Tongue (tissue), 2 donors: Measurements from ENCODE around the gene CMPK2. TPM values are rescaled to one million over a fixed set of nuclear protein-coding genes. Genes with fewer than 3 reads are reported as not detected.

Experiments
- DNase-seq: peaks from one replicate; pipeline ENCODE4 v3.0.0-alpha.2; 2015
- total RNA-seq: library from RNA; depleted of rRNA; stranded (reverse); fragments of >200 nt; gene quantifications from one replicate; pipeline ENCODE4 v1.2.3, GENCODE V29; 2014

Gene CMPK2
- total RNA-seq, 1 donor from 2014 or later = 3.5 TPM

GRCh38 chr2:6841537-6842287, 24.0 kb downstream of the CMPK2 start:
- no peak for DNase-seq

GRCh38 chr2:6838673-6839319, 26.9 kb downstream of the CMPK2 start:
- no peak for DNase-seq

- no peak for DNase-seq
These were observed 30.2 kb downstream of the CMPK2 start for GRCh38 chr2:6835467-6835866.

- DNase-seq = no peak
These were observed 31.5 kb downstream of the CMPK2 start for GRCh38 chr2:6834163-6834562.

DNA sequence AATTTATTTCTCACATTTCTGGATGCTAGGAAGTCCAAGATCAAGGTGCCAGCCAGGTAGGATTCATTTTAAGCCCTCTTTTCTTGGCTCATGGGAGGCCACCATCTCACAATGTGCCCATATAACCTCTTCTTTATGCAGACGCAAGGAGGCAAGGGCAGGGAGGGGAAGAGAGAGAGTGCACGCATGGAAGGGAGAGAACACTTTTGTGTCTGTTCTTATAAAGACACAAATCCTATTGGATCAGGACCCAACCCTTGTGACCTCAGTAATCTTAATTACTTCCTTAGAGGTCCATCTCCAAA, 32.5 kb downstream of the CMPK2 start:
- no peak for DNase-seq

DNA sequence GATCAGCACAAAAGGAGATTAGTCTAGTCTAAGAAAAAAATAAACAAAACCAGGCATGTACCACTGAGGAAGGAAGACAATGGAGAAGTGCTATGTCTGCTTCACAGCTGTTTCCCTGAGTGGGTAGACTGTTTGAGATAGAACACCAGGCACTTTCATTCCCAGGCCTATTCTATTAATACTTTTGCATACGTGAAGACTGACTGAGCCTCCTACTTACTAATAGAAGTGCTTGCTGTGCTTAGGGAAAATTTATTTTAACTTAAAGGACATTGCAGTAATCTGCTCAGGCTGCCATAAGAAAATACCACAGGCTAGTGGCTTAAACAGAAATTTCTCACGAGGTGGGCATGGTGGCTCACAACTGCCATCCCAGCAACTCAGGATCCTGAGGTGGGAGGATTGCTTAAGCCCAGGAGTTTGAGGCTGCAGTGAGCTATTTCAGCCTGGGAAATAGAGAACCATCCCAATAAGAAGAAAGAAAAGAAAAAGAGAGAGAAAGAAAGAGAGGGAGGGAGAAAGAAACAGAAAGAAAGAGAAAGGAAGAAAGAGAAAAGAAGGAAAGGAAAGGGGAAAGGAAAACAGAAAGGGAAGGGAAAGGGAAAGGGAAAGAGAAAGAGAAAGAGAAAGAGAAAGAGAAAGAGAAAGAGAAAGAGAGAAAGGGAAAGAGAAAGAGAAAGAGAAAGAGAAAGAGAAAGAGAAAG, 33.0 kb downstream of the CMPK2 start:
- DNase-seq = peak; percentile 19

GRCh38 chr2:6831229-6831628, 34.5 kb downstream of the CMPK2 start:
- no peak for DNase-seq

DNA sequence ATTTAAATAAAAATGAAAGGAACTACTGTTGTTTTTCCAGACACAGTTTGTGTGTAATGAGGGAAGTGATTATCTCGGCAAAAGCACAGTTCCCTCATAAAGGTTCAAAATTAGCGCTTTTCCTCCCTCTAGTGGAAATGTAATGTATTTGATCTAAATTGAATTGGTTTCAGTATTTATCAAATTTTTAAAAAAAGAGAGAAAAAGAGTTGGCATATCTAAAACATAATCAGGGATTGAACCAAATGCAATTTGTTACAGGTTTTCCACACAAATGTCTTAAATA, 37.5 kb downstream of the CMPK2 start:
- peak; percentile 80 for DNase-seq

DNA sequence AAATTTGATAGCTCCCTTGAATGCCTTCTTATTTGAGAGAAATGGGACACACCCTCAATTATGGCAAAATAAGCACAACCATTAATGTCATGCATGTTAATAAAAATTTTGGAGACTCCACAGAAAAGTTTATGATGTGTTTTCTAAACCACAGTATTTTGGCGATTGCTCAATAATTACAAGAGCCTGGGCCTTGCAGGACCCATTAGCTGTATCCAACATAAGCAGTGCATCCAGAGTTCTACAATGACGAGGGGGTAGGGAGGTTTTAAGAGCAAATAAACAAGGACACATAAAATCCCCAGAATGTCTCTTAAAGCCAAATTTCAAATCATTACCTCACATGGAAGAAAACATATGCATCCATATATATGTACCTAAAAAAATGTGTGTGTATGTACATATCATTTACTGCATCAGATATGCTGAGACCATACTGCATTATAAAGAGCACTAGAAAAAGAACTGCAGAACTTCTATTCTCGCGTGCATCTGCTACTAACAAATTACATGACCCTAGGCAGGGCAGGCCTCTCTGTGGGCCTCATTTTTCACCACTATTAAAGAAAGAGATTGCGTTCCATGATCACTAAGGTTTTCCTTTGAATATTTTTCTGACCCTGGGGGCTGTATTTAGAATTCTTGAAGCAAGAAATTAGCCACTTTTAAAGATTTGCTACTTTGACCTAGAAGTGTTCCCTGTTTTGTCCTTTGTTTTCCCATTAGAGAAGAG, 38.0 kb downstream of the CMPK2 start:
- peak; percentile 36 for DNase-seq

- peak; percentile 28 for DNase-seq
These were observed 39.4 kb downstream of the CMPK2 start for GRCh38 chr2:6826081-6826913.

GRCh38 chr2:6824962-6825361, 40.7 kb downstream of the CMPK2 start:
- DNase-seq = peak; percentile 44

GRCh38 chr2:6823111-6823510, 42.6 kb downstream of the CMPK2 start:
- peak; percentile 13 for DNase-seq

GRCh38 chr2:6822406-6822805, 43.3 kb downstream of the CMPK2 start:
- no peak for DNase-seq

- DNase-seq = no peak
These were observed 44.7 kb downstream of the CMPK2 start for GRCh38 chr2:6820903-6821584.

- DNase-seq = no peak
These were observed 45.5 kb downstream of the CMPK2 start for GRCh38 chr2:6820236-6820635.

- DNase-seq = no peak
These were observed 46.0 kb downstream of the CMPK2 start for GRCh38 chr2:6819668-6820067.

GRCh38 chr2:6818012-6818411, 47.7 kb downstream of the CMPK2 start:
- no peak for DNase-seq

DNA sequence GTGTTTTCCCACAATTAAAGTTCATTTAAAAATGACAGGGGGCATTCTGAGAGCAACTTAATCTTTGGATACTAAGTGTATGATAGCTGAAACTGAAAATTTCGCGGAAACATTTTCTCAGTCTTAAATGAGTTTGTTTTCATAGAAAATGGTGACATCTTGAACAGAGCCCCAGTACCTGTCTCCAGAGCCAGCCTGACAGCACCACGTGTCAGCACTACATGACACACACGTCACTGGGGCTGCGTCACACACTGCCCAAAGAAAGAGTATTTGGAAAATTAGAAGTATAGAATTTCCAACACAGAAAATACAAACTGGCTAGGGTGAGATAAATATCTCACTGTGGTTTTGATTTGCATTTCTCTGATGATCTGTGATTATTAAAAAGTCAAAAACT, 50.8 kb downstream of the CMPK2 start:
- no peak for DNase-seq

DNA sequence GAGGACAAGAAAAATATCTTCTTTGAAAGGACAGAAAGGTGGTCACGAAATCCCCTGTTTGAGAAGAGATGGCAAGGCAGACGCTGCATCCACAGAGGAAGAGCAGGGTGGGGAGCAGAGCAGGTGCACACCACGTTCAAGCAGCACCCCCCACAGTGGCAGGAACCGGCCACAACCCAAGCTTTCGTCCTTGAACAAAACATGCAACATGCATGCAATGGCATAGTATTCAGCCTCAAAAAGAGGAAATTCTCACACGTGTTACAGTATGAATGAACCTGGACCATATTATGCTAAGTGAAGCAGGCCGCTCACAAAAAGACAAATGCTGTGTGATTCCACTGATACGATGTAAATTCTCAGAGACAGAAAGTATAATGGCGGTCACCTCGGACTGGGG, 51.4 kb downstream of the CMPK2 start:
- DNase-seq = no peak

GRCh38 chr2:6813573-6813972, 52.1 kb downstream of the CMPK2 start:
- no peak for DNase-seq

GRCh38 chr2:6812857-6813530, 52.7 kb downstream of the CMPK2 start:
- DNase-seq = no peak
